ENCODE data around the gene TRIM26. TPM values are rescaled to one million over a fixed set of nuclear protein-coding genes. Genes with fewer than 3 reads are reported as not detected.
"Not testable (repeated sequence)": the region's sequence is repeated elsewhere in the genome, so short reads cannot be mapped to it uniquely, and the experiment has no call there.

The TRIM26 gene
- total RNA-seq, 1 donor from 2014 or later: 48.1 TPM

DNA sequence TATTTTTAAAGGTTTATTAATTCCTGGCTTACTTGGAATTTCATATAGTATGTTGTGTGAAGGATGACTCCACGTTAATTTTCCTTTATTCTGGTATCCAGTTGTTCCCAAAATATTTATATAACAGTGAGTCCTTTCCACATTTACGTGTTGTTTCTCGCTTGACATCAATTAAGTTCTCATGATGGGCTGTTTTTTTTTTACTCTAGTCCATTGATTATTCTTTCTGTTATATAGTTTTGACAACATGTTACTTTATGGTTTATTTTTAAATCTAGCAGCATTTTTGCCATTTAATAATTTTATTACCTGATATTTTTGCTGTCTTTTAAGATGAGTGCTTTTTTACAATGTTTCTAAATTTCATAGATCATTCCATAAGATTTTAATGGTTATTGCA lies 70.5 kb downstream of the TRIM26 start:
- no peak for TF ChIP-seq CTCF (IDR thresholded peaks at IDR 0.05)
- DNase-seq (no peak), ATAC-seq (no peak)
- H3K27ac ChIP-seq: no peak overlapping the region
- H3K27me3 ChIP-seq: peaks cover 5% of the 10 kb centered on the region
- H3K4me3 ChIP-seq: no peak overlapping the region
- H3K9me3 ChIP-seq: no peaks in the 10 kb centered on the region
- no peaks in the 10 kb centered on the region for H3K36me3 ChIP-seq
- intact Hi-C loops (cut with DNase I): no loop called here
- no peaks in the 10 kb centered on the region for H3K4me1 ChIP-seq

- intact Hi-C loops (cut with DNase I); H3K27me3 ChIP-seq; DNase-seq; H3K27ac ChIP-seq; H3K36me3 ChIP-seq; H3K4me3 ChIP-seq; ATAC-seq; H3K4me1 ChIP-seq; H3K9me3 ChIP-seq: not testable (repeated sequence)
Observed at GRCh38 chr6:30140240-30140639, 73.0 kb downstream of the TRIM26 start.

DNA sequence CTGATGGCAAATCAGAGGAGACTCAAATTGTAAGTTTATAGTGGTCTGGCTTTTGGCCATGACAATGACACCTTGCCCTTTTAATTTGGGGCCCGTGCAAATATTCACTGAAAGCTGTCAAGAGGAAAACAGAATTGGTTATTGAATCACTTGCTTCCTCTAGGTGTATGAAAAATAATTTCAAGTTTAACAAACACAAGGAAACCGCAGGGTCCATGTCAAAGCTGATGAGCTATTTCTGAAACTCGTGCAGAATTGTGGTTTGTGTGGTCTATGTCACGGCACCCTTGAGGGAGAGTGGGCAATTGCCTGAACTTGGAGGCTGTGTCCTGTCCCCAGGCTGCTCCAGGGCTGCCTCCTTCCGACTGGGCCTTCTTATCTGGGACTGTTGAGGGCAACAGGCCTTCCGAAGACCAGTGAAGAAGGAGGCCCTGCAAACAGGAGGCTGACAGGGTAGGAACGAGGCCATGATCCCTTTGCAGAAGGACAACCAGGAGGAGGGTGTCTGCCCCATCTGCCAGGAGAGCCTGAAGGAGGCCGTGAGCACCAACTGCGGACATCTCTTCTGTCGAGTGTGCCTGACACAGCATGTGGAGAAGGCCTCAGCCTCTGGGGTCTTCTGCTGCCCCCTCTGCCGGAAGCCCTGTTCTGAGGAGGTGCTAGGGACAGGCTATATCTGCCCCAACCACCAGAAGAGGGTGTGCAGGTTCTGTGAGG lies 76.5 kb downstream of the TRIM26 start:
- H3K36me3 ChIP-seq: no peaks in the 10 kb centered on the region
- no peaks in the 10 kb centered on the region for H3K4me1 ChIP-seq
- no peak for TF ChIP-seq CTCF (IDR thresholded peaks at IDR 0.05)
- H3K4me3 ChIP-seq: no peak overlapping the region
- ATAC-seq: no peak
- intact Hi-C loops (cut with DNase I): no loop called here
- H3K9me3 ChIP-seq: no peaks in the 10 kb centered on the region
- no peak for DNase-seq
- peaks cover 18% of the 10 kb centered on the region for H3K27me3 ChIP-seq
- no peak overlapping the region for H3K27ac ChIP-seq

DNA sequence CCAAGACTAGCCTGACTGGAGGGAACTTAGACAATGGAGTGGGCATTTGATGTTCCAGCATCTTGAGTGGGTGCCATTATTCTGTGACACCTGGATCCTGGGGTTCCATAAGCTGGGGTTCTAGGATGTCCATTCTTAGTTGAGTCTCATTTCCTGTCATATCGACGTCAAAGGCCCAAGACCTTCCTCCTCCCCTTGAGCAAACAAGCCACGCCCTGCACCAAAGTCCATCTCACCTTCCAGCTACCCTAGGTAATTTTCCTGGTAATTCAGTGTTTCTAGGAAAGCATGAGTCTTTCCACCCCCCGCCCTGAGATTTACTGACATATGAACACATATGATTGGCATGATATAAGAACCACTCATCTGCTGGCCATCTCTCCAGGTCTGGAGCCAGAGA lies 77.4 kb downstream of the TRIM26 start, which contains the start of gene TRIM40:
Gene TRIM40 (plus strand): TSS at position 384 of the 400 bp plus-strand sequence. CDS start 897 bp downstream, outside the sequence.
- Histone ChIP-seq H3K9me3 (no peaks in the 10 kb centered on the region), H3K27ac (no peak within 1 kb of the TSS), H3K4me1 (peaks cover 2% of the 10 kb centered on the region), H3K36me3 (no peaks in the 10 kb centered on the region), H3K27me3 (peaks cover 18% of the 10 kb centered on the region), H3K4me3 (no peak within 1 kb of the TSS)
- ATAC-seq (no peak), DNase-seq (no peak)
- TF ChIP-seq CTCF (IDR thresholded peaks at IDR 0.05): no peak
- intact Hi-C loops (cut with DNase I): no loop called here

DNA sequence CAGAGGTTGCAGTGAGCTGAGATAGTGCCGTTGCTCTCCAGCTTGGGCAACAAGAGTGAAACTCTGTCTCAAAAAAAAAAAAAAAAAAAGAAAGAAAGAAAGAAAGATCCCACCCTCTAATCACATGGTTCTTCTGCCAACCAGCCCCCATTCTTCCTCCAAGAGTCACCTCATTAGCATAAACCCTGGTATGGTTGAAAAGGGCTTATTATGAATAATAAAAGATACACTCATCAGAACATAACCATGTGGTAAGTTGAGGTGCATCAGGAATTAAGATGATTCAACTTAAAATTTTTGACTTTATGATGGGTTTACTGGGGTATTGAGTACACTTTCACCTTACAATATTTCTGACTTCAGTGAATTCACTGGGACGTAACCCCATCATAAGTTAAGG lies 78.1 kb downstream of the TRIM26 start:
- H3K36me3 ChIP-seq: no peaks in the 10 kb centered on the region
- no peak overlapping the region for H3K27ac ChIP-seq
- H3K9me3 ChIP-seq: no peaks in the 10 kb centered on the region
- no peak overlapping the region for H3K4me3 ChIP-seq
- ATAC-seq: no peak
- intact Hi-C loops (cut with DNase I): no loop called here
- peaks cover 18% of the 10 kb centered on the region for H3K27me3 ChIP-seq
- no peak for TF ChIP-seq CTCF (IDR thresholded peaks at IDR 0.05)
- H3K4me1 ChIP-seq: peaks cover 7% of the 10 kb centered on the region
- no peak for DNase-seq

Other genes starting within 250 kb of the TRIM26 start
- gene POLR1H, start 152.1 kb downstream of the TRIM26 start, total RNA-seq: 20.3 TPM
- 62.6 TPM for gene PPP1R11, start 146.2 kb downstream of the TRIM26 start, total RNA-seq
- 2.4 TPM for gene RNF39, start 137.6 kb downstream of the TRIM26 start, total RNA-seq
- 0.35 TPM for gene TRIM31, start 100.3 kb downstream of the TRIM26 start, total RNA-seq
- not detected for gene TRIM40, start 77.3 kb downstream of the TRIM26 start, total RNA-seq
- not detected for gene TRIM10, start 52.2 kb downstream of the TRIM26 start, total RNA-seq
- gene TRIM15, start 49.9 kb downstream of the TRIM26 start, total RNA-seq: not detected
- gene TRIM39, start 113.5 kb upstream of the TRIM26 start, total RNA-seq: 11.5 TPM
- 29.3 TPM for gene RPP21, start 131.8 kb upstream of the TRIM26 start, total RNA-seq